ENCODE data around the gene NIF3L1. TPM values are rescaled to one million over a fixed set of nuclear protein-coding genes. Genes with fewer than 3 reads are reported as not detected.

Gene NIF3L1
- total and polyA plus RNA-seq, 2 of the 13 experiments (the other 11 are each of a cell fraction or from before 2014, with no cell fraction given), result 67.9 to 75.2 TPM

DNA sequence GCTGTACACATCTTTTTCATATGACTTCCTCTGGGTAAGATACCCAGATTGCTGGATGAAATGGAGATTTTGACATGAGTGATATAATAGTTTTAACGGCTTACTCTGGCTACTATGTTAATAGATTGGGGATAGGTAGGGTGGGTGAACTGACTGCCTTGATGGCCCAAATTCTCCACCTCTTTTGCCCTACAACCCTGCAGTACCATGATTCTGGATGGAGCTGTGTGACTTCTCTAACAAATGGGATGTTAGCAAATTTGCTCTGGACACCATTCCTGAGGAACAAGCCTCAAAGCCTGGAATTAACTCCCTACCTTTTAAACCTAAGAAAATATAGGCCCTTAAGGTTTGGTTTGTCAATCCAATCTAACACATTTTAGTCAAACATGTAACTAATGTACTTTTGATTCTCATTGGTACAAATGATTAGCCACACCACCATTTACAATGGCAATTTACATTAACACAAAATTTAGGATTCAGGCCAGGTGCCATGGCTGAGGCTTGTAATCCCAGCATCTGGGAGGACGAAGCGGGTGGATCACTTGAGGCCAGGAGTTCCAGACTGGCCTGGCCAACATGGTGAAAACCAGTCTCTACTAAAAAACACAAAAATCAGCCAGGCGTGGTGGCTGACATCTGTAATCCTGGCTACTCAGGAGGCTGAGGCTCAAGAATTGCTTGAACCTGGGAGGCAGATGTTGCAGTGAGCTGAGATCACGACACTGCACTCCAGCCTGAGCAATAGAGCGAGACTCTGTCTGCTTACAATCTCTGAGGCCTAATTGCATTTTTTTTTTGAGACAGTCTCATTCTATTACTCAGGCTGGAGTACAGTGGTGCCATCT, 37.5 kb upstream of the NIF3L1 start:
- intact Hi-C loops (cut with micrococcal nuclease; ENCODE audit: unreplicated experiment) (no loop called here), in situ Hi-C loops (cut with HindIII; ENCODE audit: extremely low pct_ligation_motif_present, low pct_unique_long_range_greater_than_20kb) (no loop called here)
- 94% methylated on average over 6 of the region's 6 CpGs for WGBS (ENCODE audit: low lambda C conversion rate)
- peaks cover 14 to 50% of the 10 kb centered on the region in 2 experiments for H3K36me3 ChIP-seq (replicated peaks in 1 of 2; ENCODE audit: control insufficient read depth in 1 of 2, insufficient read depth in 2 of 2, low read length in 2 of 2)
- BruUV-seq (replicated peaks), result TSS peak; percentile 35
- H3K4me1 ChIP-seq (ENCODE audit: insufficient read depth, low read length), result no peaks in the 10 kb centered on the region
- FAIRE-seq (no peak), DNase-seq (ENCODE audit: low spot score) (no peak), ATAC-seq (no peak)
- POLR2A ChIA-PET, result interaction anchor here (1.1 to 2.3 kb wide), 2 partner anchors 12 kb away, joined by 8 read pairs; partner anchors contain the start of gene CLK1
- no peak overlapping the region for H3K27ac ChIP-seq (ENCODE audit: extremely low read length, insufficient read depth, low read length)
- CTCF ChIA-PET (ENCODE audit: low intra/inter-chr PET ratio, low total read pairs), result no interaction called here
- no peak overlapping the region for H3K9ac ChIP-seq (ENCODE audit: insufficient read depth, low read depth, low read length)
- no peaks in the 10 kb centered on the region for H3K27me3 ChIP-seq (ENCODE audit: control insufficient read depth in 1 of 2, insufficient read depth in 2 of 2, low read length in 2 of 2)
- H3K4me2 ChIP-seq (ENCODE audit: low read depth, low read length), result no peak overlapping the region
- H3K4me3 ChIP-seq (replicated peaks in 1 of 3; ENCODE audit: insufficient read depth in 1 of 3, low read depth in 2 of 3, low read length in 3 of 3), result no peak overlapping the region
- no peaks in the 10 kb centered on the region for H3K9me3 ChIP-seq (ENCODE audit: low read length)
- H4K20me1 ChIP-seq (ENCODE audit: insufficient read depth, low read length), result peaks cover 31% of the 10 kb centered on the region
- peaks cover 6% of the 10 kb centered on the region for H3K79me2 ChIP-seq (ENCODE audit: insufficient read depth, low read length)
- no peak overlapping the region for H2AFZ ChIP-seq (ENCODE audit: low read length)
- TF ChIP-seq POLR2A (IDR thresholded peaks at IDR 0.05; ENCODE audit: insufficient read depth in 1 of 2, low read depth in 2 of 2, low read length in 2 of 2), result 0 out of 4 replicates have a peak, but pooled peaks of 1 of the 2 experiments have one; percentile 17
- no peak for TF ChIP-seq ZNF552 (CRISPR knock-in tag; IDR thresholded peaks at IDR 0.05; ENCODE audit: borderline replicate concordance)
- no peak for TF ChIP-seq BHLHE40 (IDR thresholded peaks at IDR 0.05; ENCODE audit: low read length)
- TF ChIP-seq, protein P1, sequence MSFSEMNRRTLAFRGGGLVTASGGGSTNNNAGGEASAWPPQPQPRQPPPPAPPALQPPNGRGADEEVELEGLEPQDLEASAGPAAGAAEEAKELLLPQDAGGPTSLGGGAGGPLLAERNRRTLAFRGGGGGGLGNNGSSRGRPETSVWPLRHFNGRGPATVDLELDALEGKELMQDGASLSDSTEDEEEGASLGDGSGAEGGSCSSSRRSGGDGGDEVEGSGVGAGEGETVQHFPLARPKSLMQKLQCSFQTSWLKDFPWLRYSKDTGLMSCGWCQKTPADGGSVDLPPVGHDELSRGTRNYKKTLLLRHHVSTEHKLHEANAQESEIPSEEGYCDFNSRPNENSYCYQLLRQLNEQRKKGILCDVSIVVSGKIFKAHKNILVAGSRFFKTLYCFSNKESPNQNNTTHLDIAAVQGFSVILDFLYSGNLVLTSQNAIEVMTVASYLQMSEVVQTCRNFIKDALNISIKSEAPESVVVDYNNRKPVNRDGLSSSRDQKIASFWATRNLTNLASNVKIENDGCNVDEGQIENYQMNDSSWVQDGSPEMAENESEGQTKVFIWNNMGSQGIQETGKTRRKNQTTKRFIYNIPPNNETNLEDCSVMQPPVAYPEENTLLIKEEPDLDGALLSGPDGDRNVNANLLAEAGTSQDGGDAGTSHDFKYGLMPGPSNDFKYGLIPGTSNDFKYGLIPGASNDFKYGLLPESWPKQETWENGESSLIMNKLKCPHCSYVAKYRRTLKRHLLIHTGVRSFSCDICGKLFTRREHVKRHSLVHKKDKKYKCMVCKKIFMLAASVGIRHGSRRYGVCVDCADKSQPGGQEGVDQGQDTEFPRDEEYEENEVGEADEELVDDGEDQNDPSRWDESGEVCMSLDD (CRISPR knock-in tag; IDR thresholded peaks at IDR 0.05; ENCODE audit: borderline replicate concordance), result no peak
- TF ChIP-seq SATB2 (CRISPR knock-in tag; IDR thresholded peaks at IDR 0.05), result no peak
- peak; percentile 21; the same call in 1 of the 2 replicates for TF ChIP-seq RBFOX2 (IDR thresholded peaks at IDR 0.05; ENCODE audit: low read depth, low read length)
- no peak for TF ChIP-seq FOSL1 (CRISPR knock-in tag; IDR thresholded peaks at IDR 0.05; ENCODE audit: borderline replicate concordance)
- peak; percentile 47; the same call in 1 of the 2 replicates for TF ChIP-seq ARNT2 (CRISPR knock-in tag; IDR thresholded peaks at IDR 0.05; ENCODE audit: low read depth)
- TF ChIP-seq ZNF225 (CRISPR knock-in tag; IDR thresholded peaks at IDR 0.05), result no peak
- no peak for TF ChIP-seq PPARG (CRISPR knock-in tag; conservative IDR thresholded peaks at IDR 0.05)
- no peak for TF ChIP-seq TEAD2 (CRISPR knock-in tag; IDR thresholded peaks at IDR 0.05)
- TF ChIP-seq POLR2G (IDR thresholded peaks at IDR 0.05; ENCODE audit: low read depth, low read length), result peak; percentile 42
- TF ChIP-seq MTA1 (CRISPR knock-in tag; IDR thresholded peaks at IDR 0.05; ENCODE audit: borderline replicate concordance), result no peak
- TF ChIP-seq ZNF331 (CRISPR knock-in tag; IDR thresholded peaks at IDR 0.05), result no peak
- TF ChIP-seq PCBP1 (IDR thresholded peaks at IDR 0.05; ENCODE audit: borderline replicate concordance, low read depth, low read length), result no peak
- no peak for TF ChIP-seq ZNF75D (CRISPR knock-in tag; IDR thresholded peaks at IDR 0.05; ENCODE audit: borderline replicate concordance)
- TF ChIP-seq MBD4 (IDR thresholded peaks at IDR 0.05; ENCODE audit: borderline replicate concordance, low read length), result 0 out of 2 replicates have a peak, but pooled peaks have one; percentile 54
- TF ChIP-seq, protein P2, sequence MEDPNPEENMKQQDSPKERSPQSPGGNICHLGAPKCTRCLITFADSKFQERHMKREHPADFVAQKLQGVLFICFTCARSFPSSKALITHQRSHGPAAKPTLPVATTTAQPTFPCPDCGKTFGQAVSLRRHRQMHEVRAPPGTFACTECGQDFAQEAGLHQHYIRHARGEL (CRISPR knock-in tag; IDR thresholded peaks at IDR 0.05), result no peak
- TF ChIP-seq MTF1 (CRISPR knock-in tag; IDR thresholded peaks at IDR 0.05), result no peak
- TF ChIP-seq GFI1 (CRISPR knock-in tag; IDR thresholded peaks at IDR 0.05; ENCODE audit: borderline replicate concordance), result no peak
- TF ChIP-seq, protein P3, sequence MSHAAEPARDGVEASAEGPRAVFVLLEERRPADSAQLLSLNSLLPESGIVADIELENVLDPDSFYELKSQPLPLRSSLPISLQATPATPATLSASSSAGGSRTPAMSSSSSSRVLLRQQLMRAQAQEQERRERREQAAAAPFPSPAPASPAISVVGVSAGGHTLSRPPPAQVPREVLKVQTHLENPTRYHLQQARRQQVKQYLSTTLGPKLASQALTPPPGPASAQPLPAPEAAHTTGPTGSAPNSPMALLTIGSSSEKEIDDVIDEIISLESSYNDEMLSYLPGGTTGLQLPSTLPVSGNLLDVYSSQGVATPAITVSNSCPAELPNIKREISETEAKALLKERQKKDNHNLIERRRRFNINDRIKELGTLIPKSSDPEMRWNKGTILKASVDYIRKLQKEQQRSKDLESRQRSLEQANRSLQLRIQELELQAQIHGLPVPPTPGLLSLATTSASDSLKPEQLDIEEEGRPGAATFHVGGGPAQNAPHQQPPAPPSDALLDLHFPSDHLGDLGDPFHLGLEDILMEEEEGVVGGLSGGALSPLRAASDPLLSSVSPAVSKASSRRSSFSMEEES (CRISPR knock-in tag; IDR thresholded peaks at IDR 0.05), result no peak
- no peak for TF ChIP-seq MED1 (CRISPR knock-in tag; IDR thresholded peaks at IDR 0.05)
